ENCODE results near the gene ZNF213. TPM values are rescaled to one million over a fixed set of nuclear protein-coding genes. Genes with fewer than 3 reads are reported as not detected.
A peak's percentile ranks its signal among the peaks of the same experiment; 100 is the strongest.
"Not testable (repeated sequence)": the region's sequence is repeated elsewhere in the genome, so short reads cannot be mapped to it uniquely, and the experiment has no call there.

ZNF213 gene
- total RNA-seq, 1 donor from 2014 or later, result 7.6 TPM

DNA sequence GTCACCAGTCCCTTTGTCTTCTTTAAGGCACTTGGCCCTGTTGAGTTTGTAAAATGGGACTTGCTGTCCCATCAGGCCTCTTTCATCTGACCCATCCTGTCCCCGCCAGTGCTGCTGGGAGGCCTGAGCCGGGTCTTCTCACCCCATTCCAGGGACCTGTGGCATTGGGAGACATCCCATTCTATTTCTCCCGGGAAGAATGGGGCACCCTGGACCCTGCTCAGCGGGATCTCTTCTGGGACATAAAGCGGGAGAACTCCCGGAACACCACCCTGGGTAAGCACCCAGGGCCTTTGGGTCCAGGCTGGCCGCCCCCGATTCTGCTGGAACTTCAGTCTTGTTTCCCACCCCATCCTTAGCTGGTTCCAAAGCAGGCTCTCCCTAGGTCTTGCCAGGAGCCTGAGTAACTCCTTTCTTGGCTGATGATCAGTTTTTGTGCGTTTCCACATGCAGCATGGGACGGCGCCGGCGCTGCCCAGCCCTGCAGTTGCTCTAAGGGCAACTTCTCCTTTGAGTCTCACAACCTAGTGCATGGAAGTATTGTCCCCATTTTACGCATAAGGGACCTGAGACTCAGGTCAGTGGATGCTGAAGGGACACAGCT lies 4.1 kb downstream of the ZNF213 start:
- peaks cover 10% of the 10 kb centered on the region for H3K36me3 ChIP-seq (ENCODE audit: control insufficient read depth, insufficient read depth, low read length)
- no peak overlapping the region for H3K4me3 ChIP-seq (ENCODE audit: low read depth, low read length)
- FAIRE-seq (no peak), DNase-seq (ENCODE audit: low read depth) (no peak)
- H3K27me3 ChIP-seq (ENCODE audit: control insufficient read depth, insufficient read depth, low read length), result no peaks in the 10 kb centered on the region
- TF ChIP-seq, protein P1, sequence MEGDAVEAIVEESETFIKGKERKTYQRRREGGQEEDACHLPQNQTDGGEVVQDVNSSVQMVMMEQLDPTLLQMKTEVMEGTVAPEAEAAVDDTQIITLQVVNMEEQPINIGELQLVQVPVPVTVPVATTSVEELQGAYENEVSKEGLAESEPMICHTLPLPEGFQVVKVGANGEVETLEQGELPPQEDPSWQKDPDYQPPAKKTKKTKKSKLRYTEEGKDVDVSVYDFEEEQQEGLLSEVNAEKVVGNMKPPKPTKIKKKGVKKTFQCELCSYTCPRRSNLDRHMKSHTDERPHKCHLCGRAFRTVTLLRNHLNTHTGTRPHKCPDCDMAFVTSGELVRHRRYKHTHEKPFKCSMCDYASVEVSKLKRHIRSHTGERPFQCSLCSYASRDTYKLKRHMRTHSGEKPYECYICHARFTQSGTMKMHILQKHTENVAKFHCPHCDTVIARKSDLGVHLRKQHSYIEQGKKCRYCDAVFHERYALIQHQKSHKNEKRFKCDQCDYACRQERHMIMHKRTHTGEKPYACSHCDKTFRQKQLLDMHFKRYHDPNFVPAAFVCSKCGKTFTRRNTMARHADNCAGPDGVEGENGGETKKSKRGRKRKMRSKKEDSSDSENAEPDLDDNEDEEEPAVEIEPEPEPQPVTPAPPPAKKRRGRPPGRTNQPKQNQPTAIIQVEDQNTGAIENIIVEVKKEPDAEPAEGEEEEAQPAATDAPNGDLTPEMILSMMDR (IDR thresholded peaks at IDR 0.05; ENCODE audit: insufficient read depth, low read length, severe bottlenecking), result no peak

DNA sequence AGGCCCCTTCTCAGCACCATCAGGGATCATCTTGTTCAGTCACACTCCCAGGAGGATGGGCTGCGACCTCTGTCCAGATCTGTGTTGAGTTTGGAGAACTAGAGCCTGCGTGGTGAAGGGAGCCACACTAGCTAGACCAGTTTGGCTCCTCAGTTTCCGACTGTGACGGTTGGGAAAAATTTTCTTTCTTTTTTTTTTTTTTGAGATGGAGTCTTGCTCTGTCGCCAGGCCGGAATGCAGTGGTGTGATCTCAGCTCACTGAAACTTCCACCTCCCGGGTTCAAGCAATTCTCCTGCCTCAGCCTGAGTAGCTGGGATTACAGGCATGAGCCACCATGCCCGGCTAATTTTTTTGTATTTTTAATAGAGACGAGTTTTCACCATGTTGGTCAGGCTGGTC lies 4.7 kb downstream of the ZNF213 start:
- not testable (repeated sequence) for FAIRE-seq; H3K36me3 ChIP-seq (ENCODE audit: control insufficient read depth, insufficient read depth, low read length); H3K27me3 ChIP-seq (ENCODE audit: control insufficient read depth, insufficient read depth, low read length); H3K4me3 ChIP-seq (ENCODE audit: low read depth, low read length)
- DNase-seq (ENCODE audit: low read depth), result peak; percentile 25

DNA sequence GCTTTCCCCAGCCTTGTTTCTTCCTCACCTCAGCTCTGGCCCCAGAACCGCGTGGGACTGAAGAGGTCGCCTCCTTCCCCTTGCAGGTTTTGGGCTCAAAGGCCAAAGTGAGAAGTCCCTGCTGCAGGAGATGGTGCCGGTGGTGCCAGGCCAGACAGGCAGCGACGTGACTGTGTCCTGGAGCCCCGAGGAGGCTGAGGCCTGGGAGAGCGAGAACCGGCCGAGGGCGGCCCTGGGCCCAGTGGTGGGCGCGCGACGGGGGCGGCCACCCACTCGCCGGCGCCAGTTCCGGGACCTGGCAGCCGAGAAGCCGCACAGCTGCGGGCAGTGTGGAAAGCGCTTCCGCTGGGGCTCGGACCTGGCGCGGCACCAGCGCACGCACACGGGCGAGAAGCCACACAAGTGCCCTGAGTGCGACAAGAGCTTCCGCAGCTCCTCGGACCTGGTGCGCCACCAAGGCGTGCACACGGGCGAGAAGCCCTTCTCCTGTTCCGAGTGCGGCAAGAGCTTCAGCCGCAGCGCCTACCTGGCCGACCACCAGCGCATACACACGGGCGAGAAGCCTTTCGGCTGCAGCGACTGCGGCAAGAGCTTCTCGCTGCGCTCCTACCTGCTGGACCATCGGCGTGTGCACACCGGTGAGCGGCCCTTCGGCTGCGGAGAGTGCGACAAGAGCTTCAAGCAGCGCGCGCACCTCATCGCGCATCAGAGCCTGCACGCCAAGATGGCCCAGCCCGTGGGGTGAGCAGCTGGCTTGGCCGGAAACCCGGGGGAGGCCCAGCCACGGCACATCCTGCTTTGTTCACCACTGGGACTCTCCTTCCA lies 6.0 kb downstream of the ZNF213 start:
- FAIRE-seq (no peak), DNase-seq (ENCODE audit: low read depth) (no peak)
- Histone ChIP-seq H3K4me3 (ENCODE audit: low read depth, low read length) (no peak overlapping the region), H3K36me3 (ENCODE audit: control insufficient read depth, insufficient read depth, low read length) (peaks cover 10% of the 10 kb centered on the region), H3K27me3 (ENCODE audit: control insufficient read depth, insufficient read depth, low read length) (no peaks in the 10 kb centered on the region)
- TF ChIP-seq, protein P1 (IDR thresholded peaks at IDR 0.05; ENCODE audit: insufficient read depth, low read length, severe bottlenecking), result no peak

DNA sequence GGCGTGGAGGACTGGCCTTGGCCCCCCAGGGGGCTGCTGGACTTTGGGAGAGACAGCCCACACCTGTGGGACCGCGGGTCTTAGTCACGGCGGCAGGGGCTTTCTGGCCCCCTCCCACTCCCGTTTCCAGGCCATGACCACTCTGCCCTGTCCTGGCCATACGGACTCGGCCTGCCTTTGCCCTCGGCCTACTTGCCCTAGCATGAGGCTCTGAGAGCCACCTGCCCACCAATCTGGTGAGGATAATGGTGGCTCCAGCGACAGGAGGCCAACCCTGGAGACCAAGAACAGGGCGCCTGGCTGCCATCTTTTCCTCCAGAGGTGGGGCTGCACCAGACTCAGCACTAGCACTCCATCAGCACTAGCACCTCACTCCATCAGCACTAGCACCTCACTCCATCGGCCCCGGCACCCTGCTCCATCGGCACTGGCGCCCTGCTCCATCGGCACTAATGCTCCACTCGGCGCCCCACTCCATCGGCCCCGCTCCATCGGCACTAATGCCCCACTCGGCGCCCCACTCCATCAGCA lies 7.0 kb downstream of the ZNF213 start:
- FAIRE-seq (no peak), DNase-seq (ENCODE audit: low read depth) (no peak)
- no peak overlapping the region for H3K4me3 ChIP-seq (ENCODE audit: low read depth, low read length)
- TF ChIP-seq, protein P1 (IDR thresholded peaks at IDR 0.05; ENCODE audit: insufficient read depth, low read length, severe bottlenecking), result no peak
- peaks cover 10% of the 10 kb centered on the region for H3K36me3 ChIP-seq (ENCODE audit: control insufficient read depth, insufficient read depth, low read length)
- no peaks in the 10 kb centered on the region for H3K27me3 ChIP-seq (ENCODE audit: control insufficient read depth, insufficient read depth, low read length)

DNA sequence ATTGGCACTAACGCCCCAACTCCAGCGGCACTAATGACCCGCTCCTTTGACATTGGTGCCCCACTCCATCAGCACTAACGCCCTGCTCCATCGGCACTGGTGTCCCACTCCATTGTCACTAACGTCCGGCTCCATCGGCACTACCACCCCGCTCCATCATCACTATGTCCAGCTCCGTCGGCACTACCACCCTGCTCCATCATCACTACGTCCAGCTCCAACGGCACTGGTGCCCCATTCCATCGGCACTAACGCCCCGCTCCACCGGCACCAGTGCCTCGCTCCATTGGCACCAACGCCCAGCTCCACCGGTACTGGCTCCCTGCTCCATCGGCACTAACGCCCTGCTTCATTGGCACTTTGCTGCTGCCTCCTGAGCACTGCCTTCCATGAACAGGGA lies 7.5 kb downstream of the ZNF213 start:
- Histone ChIP-seq H3K27me3 (ENCODE audit: control insufficient read depth, insufficient read depth, low read length) (no peaks in the 10 kb centered on the region), H3K36me3 (ENCODE audit: control insufficient read depth, insufficient read depth, low read length) (peaks cover 10% of the 10 kb centered on the region), H3K4me3 (ENCODE audit: low read depth, low read length) (no peak overlapping the region)
- TF ChIP-seq, protein P1 (IDR thresholded peaks at IDR 0.05; ENCODE audit: insufficient read depth, low read length, severe bottlenecking), result no peak
- DNase-seq (ENCODE audit: low read depth) (no peak), FAIRE-seq (no peak)

DNA sequence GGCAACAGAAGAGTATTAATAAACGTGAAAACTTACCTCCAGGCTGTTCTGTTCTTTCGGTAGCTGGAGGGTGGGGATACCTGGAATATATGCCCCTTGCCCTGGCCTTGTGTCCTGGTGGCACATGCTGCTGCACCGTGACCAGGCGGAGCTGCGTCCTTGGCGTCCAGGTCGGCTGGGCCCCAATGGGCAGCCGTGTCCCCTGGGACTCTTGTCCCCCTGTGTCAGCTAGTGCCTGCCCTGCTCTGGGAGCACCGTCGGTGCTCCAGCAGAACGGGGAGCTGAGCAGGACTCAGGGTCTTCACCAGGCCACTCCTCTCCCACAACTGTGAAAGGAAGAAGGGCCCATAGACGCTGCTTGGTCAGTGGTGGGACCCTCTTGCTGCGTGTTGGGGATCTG lies 7.9 kb downstream of the ZNF213 start:
- FAIRE-seq (no peak), DNase-seq (ENCODE audit: low read depth) (no peak)
- TF ChIP-seq, protein P1 (IDR thresholded peaks at IDR 0.05; ENCODE audit: insufficient read depth, low read length, severe bottlenecking), result no peak
- Histone ChIP-seq H3K27me3 (ENCODE audit: control insufficient read depth, insufficient read depth, low read length) (no peaks in the 10 kb centered on the region), H3K36me3 (ENCODE audit: control insufficient read depth, insufficient read depth, low read length) (peaks cover 8% of the 10 kb centered on the region), H3K4me3 (ENCODE audit: low read depth, low read length) (no peak overlapping the region)

Measured in bronchial epithelial cell (primary cell).